ENCODE data around the gene OR2AK2. TPM values are rescaled to one million over a fixed set of nuclear protein-coding genes. Genes with fewer than 3 reads are reported as not detected.
"Not testable (repeated sequence)": the region's sequence is repeated elsewhere in the genome, so short reads cannot be mapped to it uniquely, and the experiment has no call there.

Gene OR2AK2
- total and polyA plus RNA-seq, 2 donors (not counting 3 experiments of a cell fraction or from before 2014, with no cell fraction given): not detected

DNA sequence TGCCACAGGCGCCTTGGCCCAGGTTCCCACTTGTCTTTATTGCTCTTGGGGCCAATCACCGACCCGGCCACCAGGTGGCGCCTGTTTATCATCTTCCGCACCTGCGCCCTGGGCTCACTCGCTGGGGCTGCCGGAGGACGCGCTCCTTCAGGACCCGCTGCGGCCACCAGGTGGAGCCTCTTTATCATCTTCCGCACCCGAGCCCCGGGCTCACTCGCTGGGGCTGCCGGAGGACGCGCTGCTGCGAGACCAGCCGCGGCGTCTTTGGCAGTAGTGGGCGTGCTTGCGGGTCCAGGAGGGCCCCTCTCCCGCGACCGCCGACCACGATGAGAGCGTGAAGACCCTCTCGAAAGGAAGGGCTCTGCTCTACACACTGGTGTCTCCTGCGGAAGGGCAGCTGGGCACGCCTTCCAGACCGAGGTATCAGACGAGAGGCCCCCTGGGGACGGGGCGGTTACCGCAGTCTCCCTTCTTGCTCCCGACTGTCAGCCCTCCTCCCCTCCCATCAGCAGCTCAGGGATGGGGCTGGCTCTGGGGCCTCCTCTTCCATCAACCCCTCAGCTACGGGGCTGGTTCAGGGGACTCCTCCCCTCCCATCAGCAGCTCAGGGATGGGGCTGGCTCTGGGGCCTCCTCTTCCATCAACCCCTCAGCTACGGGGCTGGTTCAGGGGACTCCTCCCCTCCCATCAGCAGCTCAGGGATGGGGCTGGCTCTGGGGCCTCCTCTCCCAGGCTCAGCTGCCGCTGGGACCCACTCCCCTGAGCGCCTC is 27.9 kb upstream of the OR2AK2 start:
- H3K36me3 ChIP-seq (ENCODE audit: control insufficient read depth in 2 of 2, extremely low read depth in 1 of 2, insufficient read depth in 2 of 2, low read length in 2 of 2); H2AFZ ChIP-seq (ENCODE audit: low read depth, low read length); FAIRE-seq; H3K79me2 ChIP-seq (ENCODE audit: control insufficient read depth, insufficient read depth, low read length); H3K27ac ChIP-seq (ENCODE audit: insufficient read depth, low read depth, low read length); H3K4me1 ChIP-seq (ENCODE audit: control insufficient read depth, extremely low read depth, insufficient read depth, low read length); H3K27me3 ChIP-seq (ENCODE audit: control insufficient read depth in 2 of 2, insufficient read depth in 2 of 2, low read length in 2 of 2); H4K20me1 ChIP-seq (replicated peaks; ENCODE audit: control insufficient read depth, extremely low read depth, insufficient read depth, low read length); CTCF ChIA-PET; BruUV-seq (replicated peaks); H3K9me3 ChIP-seq (replicated peaks; ENCODE audit: control insufficient read depth, insufficient read depth, low read length); POLR2A ChIA-PET; dilution Hi-C loops (cut with MboI; ENCODE audit: extremely low pct_ligation_motif_present, low sequenced_read_pairs); H3K9ac ChIP-seq (replicated peaks; ENCODE audit: extremely low read depth, insufficient read depth, low read length); H3K9me1 ChIP-seq (replicated peaks; ENCODE audit: control insufficient read depth, extremely low read depth, insufficient read depth, low read length); H3K4me2 ChIP-seq (ENCODE audit: insufficient read depth, low read length): not testable (repeated sequence)
- TF ChIP-seq, protein P1, sequence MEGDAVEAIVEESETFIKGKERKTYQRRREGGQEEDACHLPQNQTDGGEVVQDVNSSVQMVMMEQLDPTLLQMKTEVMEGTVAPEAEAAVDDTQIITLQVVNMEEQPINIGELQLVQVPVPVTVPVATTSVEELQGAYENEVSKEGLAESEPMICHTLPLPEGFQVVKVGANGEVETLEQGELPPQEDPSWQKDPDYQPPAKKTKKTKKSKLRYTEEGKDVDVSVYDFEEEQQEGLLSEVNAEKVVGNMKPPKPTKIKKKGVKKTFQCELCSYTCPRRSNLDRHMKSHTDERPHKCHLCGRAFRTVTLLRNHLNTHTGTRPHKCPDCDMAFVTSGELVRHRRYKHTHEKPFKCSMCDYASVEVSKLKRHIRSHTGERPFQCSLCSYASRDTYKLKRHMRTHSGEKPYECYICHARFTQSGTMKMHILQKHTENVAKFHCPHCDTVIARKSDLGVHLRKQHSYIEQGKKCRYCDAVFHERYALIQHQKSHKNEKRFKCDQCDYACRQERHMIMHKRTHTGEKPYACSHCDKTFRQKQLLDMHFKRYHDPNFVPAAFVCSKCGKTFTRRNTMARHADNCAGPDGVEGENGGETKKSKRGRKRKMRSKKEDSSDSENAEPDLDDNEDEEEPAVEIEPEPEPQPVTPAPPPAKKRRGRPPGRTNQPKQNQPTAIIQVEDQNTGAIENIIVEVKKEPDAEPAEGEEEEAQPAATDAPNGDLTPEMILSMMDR (IDR thresholded peaks at IDR 0.05; ENCODE audit: extremely low read depth in 1 of 2, insufficient read depth in 1 of 2, low read depth in 1 of 2, low read length in 2 of 2): peak; percentile 60 to 69
- peak; percentile 15 for DNase-seq (ENCODE audit: low read depth, low spot score)
- peak overlapping the region in 1 of 3 experiments; percentile 17 for H3K4me3 ChIP-seq (replicated peaks in 1 of 3; ENCODE audit: insufficient read depth in 1 of 3, low read depth in 1 of 3, low read length in 3 of 3)
- intact Hi-C loops (cut with micrococcal nuclease): loop anchor here (1.0 kb wide), 1 partner anchor 870 kb away; no protein-coding TSS in a partner anchor

DNA sequence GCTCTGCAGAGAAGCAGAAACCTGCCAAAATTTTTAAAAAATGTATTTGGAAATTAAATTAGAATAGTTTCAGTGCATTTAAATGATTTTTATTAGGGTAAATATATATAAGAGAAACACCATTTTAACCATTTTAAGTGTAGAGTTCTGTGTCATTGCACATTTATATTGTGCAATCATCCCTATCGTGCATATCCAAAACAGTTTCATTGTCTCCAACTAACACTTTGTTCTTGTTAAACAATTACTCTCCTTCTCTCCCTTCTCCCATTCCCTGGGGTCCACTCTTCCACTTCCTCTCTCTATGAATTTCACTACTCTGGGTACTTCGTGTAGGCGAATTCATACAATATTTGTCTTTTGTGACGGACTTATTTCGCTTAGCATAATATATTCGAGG is 22.4 kb upstream of the OR2AK2 start:
- H3K79me2 ChIP-seq (ENCODE audit: control insufficient read depth, insufficient read depth, low read length): no peaks in the 10 kb centered on the region
- BruUV-seq (replicated peaks): no TSS peak
- ChIA-PET POLR2A (no interaction called here), CTCF (no interaction called here)
- H2AFZ ChIP-seq (ENCODE audit: low read depth, low read length): no peak overlapping the region
- no peaks in the 10 kb centered on the region for H4K20me1 ChIP-seq (replicated peaks; ENCODE audit: control insufficient read depth, extremely low read depth, insufficient read depth, low read length)
- H3K9me3 ChIP-seq (replicated peaks; ENCODE audit: control insufficient read depth, insufficient read depth, low read length): no peaks in the 10 kb centered on the region
- FAIRE-seq (no peak), DNase-seq (ENCODE audit: low read depth, low spot score) (no peak)
- H3K9ac ChIP-seq (replicated peaks; ENCODE audit: extremely low read depth, insufficient read depth, low read length): no peak overlapping the region
- no peaks in the 10 kb centered on the region for H3K36me3 ChIP-seq (ENCODE audit: control insufficient read depth in 2 of 2, extremely low read depth in 1 of 2, insufficient read depth in 2 of 2, low read length in 2 of 2)
- intact Hi-C loops (cut with micrococcal nuclease) (no loop called here), dilution Hi-C loops (cut with MboI; ENCODE audit: extremely low pct_ligation_motif_present, low sequenced_read_pairs) (no loop called here)
- H3K9me1 ChIP-seq (replicated peaks; ENCODE audit: control insufficient read depth, extremely low read depth, insufficient read depth, low read length): no peaks in the 10 kb centered on the region
- no peak overlapping the region for H3K4me3 ChIP-seq (replicated peaks in 1 of 3; ENCODE audit: insufficient read depth in 1 of 3, low read depth in 1 of 3, low read length in 3 of 3)
- no peak overlapping the region for H3K4me2 ChIP-seq (ENCODE audit: insufficient read depth, low read length)
- no peak overlapping the region for H3K27ac ChIP-seq (ENCODE audit: insufficient read depth, low read depth, low read length)
- no peaks in the 10 kb centered on the region for H3K27me3 ChIP-seq (ENCODE audit: control insufficient read depth in 2 of 2, insufficient read depth in 2 of 2, low read length in 2 of 2)
- no peak for TF ChIP-seq EZH2 (IDR thresholded peaks at IDR 0.05; ENCODE audit: borderline replicate concordance, low read depth, low read length, severe bottlenecking)
- no peak for TF ChIP-seq JUN (IDR thresholded peaks at IDR 0.05; ENCODE audit: borderline replicate concordance, insufficient read depth, insufficient read length, low read depth)
- no peak for TF ChIP-seq POLR2A (IDR thresholded peaks at IDR 0.05; ENCODE audit: low read depth, low read length)
- no peaks in the 10 kb centered on the region for H3K4me1 ChIP-seq (ENCODE audit: control insufficient read depth, extremely low read depth, insufficient read depth, low read length)

Data from endothelial cell of umbilical vein (primary cell).